ENCODE measurements around the gene C2orf92.

Gene C2orf92

DNA sequence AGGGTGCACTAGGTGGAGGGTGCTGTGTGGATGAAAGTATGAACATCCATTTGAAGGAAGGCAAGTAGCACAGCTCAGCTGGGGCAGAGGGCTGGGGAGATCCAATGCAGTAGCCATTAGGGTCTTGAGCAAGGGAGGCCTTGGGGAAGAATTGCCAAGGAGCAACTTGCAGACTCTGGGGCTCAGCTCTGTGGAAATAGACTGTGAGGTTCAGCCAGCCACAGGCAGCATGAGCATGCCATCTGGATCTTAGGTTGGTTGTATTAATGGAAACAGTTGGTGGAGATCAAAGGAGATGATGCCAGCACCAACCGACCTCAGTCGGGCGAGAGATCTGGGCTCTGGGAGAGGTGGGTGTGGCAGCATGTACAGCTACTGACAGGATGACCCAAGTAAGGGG lies 49.4 kb downstream of the C2orf92 start:
- no peak for DNase-seq
- in situ Hi-C loops (cut with HindIII; ENCODE audit: low pct_ligation_motif_present, low sequenced_read_pairs) = no loop called here
- no peak overlapping the region for H3K4me3 ChIP-seq (ENCODE audit: low read depth, low read length)
- no peak overlapping the region for H3K27ac ChIP-seq
- TF ChIP-seq, protein P1, sequence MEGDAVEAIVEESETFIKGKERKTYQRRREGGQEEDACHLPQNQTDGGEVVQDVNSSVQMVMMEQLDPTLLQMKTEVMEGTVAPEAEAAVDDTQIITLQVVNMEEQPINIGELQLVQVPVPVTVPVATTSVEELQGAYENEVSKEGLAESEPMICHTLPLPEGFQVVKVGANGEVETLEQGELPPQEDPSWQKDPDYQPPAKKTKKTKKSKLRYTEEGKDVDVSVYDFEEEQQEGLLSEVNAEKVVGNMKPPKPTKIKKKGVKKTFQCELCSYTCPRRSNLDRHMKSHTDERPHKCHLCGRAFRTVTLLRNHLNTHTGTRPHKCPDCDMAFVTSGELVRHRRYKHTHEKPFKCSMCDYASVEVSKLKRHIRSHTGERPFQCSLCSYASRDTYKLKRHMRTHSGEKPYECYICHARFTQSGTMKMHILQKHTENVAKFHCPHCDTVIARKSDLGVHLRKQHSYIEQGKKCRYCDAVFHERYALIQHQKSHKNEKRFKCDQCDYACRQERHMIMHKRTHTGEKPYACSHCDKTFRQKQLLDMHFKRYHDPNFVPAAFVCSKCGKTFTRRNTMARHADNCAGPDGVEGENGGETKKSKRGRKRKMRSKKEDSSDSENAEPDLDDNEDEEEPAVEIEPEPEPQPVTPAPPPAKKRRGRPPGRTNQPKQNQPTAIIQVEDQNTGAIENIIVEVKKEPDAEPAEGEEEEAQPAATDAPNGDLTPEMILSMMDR (IDR thresholded peaks at IDR 0.05; ENCODE audit: low read depth, low read length, missing control alignments) = no peak
- H3K36me3 ChIP-seq (replicated peaks) = no peaks in the 10 kb centered on the region
- no peaks in the 10 kb centered on the region for H3K27me3 ChIP-seq (replicated peaks)

DNA sequence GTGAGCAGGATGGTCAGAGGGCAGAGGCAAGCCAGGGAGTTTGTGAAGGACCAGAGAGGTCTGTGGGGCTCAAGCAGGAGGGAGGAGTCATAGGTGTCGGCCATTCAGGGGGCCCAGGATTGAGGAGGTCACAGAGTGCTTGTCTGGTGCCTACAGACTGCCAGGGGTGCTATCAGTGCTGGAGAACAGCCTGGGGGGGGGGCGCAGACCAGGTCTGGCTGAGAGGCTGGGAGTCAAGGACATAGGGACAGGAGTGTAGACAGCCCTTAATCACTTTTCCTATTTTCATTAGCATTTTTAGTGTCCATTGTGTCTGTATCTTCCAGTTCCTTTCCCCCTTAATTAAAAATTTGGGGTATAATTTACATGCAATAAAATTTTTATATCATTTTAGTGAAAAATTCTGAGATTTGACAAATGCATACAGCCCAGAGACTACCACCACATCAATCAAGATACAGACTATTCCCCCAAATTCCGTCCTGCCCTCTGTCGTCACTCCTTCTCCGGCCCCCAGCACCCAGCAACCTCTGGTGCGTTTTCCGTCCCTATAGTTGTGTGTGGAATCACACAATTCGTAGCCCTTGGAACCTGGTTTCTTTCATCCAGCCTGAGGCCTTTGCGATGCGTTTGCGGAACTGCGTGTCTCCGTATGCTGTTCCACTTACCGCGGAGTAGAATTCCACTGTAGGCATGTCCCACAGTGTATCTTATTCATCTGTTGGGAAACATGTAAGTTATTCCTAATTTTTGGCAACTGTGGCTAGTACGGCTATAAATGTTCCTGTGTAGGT lies 50.0 kb downstream of the C2orf92 start:
- Histone ChIP-seq H3K4me3 (ENCODE audit: low read depth, low read length) (no peak overlapping the region), H3K27ac (no peak overlapping the region), H3K36me3 (replicated peaks) (no peaks in the 10 kb centered on the region), H3K27me3 (replicated peaks) (no peaks in the 10 kb centered on the region)
- in situ Hi-C loops (cut with HindIII; ENCODE audit: low pct_ligation_motif_present, low sequenced_read_pairs) = no loop called here
- no peak for DNase-seq
- TF ChIP-seq, protein P1 (IDR thresholded peaks at IDR 0.05; ENCODE audit: low read depth, low read length, missing control alignments) = no peak

DNA sequence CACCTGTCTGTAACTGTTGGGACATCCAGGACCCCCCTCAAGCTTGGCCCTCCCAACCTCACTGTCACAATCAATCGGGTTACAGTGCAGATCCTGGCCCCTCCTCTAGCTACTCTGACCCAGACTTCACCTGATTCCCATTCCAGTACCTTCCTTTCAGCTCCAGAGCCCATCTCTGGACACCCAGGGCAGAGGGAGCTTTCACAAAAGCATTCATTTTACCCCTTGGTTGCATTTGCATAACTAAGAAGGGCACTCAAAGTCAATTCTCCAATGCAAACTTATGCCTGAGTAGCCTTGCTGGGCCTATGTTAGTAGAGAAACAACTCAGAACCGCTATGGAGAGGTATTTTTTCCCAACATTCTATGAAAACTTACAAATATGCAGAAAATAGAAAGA lies 51.2 kb downstream of the C2orf92 start:
- no peak overlapping the region for H3K4me3 ChIP-seq (ENCODE audit: low read depth, low read length)
- TF ChIP-seq, protein P1 (IDR thresholded peaks at IDR 0.05; ENCODE audit: low read depth, low read length, missing control alignments) = no peak
- in situ Hi-C loops (cut with HindIII; ENCODE audit: low pct_ligation_motif_present, low sequenced_read_pairs) = no loop called here
- DNase-seq = no peak
- H3K27me3 ChIP-seq (replicated peaks) = no peaks in the 10 kb centered on the region
- H3K36me3 ChIP-seq (replicated peaks) = no peaks in the 10 kb centered on the region
- H3K27ac ChIP-seq = no peak overlapping the region

DNA sequence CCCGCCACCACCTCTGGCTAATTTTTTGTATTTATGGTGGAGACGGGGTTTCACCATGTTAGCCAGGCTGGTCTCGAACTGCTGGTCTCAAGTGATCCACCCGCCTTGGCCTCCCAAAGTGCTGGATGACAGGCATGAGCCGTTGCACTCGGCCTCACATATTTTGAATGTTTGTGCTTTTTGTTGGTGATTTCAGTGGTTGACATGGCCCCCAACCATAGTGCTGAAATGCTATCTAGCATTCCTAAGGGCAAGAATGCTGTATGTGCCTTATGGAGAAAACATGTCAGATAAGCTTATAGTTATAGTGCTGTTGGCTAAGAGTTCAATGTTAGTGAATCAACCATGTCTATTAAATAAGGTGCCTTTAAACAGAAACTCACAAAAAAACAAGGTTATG lies 52.7 kb downstream of the C2orf92 start:
- Histone ChIP-seq H3K27me3 (replicated peaks) (no peaks in the 10 kb centered on the region), H3K4me3 (ENCODE audit: low read depth, low read length) (no peak overlapping the region), H3K27ac (no peak overlapping the region), H3K36me3 (replicated peaks) (no peaks in the 10 kb centered on the region)
- in situ Hi-C loops (cut with HindIII; ENCODE audit: low pct_ligation_motif_present, low sequenced_read_pairs) = no loop called here
- TF ChIP-seq, protein P1 (IDR thresholded peaks at IDR 0.05; ENCODE audit: low read depth, low read length, missing control alignments) = no peak
- DNase-seq = peak; percentile 40

DNA sequence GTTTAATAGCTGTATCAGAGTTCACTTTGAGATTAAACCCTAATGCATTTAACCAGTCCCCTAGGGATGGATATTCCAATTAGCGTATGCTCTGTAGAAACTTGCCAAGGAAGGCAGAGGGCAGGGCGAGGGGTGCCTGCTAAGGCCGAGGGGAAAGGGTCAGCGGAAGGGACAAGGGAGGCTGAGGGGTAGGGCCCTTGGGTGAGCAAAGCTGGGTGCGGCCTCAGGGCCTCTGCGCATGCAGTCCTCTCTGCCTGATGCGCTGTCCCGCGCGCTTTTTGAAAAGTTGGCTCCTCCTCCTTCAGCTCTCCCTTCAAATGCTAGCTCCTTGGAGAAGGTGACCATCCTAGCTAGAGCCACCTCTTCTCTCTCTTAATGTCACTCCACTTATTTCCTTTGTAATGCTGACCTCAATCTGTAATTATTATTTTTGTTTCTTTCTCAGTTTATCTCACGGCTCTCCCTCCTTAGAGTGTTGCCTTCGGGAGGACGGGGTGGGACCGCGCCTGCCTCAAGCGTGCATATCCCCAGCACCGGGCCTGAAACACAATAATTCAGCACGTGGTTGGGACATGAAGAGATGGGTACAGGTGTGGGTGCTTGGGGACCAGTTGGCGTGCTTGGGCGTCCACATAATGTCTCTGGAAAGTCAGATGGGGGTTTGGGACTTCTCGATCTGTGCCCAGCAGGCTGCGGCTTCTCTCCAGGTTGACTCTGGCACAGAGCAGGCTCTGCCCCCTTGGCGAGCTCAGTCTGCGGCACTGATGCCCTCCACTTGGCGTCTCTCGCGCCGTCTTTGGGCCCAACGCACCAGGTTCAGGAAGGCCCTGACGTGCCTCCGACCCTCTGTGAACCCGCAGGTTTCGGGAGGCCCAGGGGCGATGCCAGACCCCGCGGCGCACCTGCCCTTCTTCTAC lies 53.9 kb downstream of the C2orf92 start:
- no peak for DNase-seq
- in situ Hi-C loops (cut with HindIII; ENCODE audit: low pct_ligation_motif_present, low sequenced_read_pairs) = no loop called here
- H3K27me3 ChIP-seq (replicated peaks) = no peaks in the 10 kb centered on the region
- no peak overlapping the region for H3K27ac ChIP-seq
- H3K4me3 ChIP-seq (ENCODE audit: low read depth, low read length) = no peak overlapping the region
- TF ChIP-seq, protein P1 (IDR thresholded peaks at IDR 0.05; ENCODE audit: low read depth, low read length, missing control alignments) = no peak
- H3K36me3 ChIP-seq (replicated peaks) = no peaks in the 10 kb centered on the region
